K562 (cell line): Measurements from ENCODE around the gene PEDS1. TPM values are rescaled to one million over a fixed set of nuclear protein-coding genes. Genes with fewer than 3 reads are reported as not detected.

Experiments used
- FOXK1 ChIP-seq: sonication (generic); formaldehyde crosslinking; IDR thresholded peaks from 2 replicates; pipeline ENCODE4 v1.8.0; 2022; ENCODE audit warnings: missing genetic modification reagents, mild to moderate bottlenecking, borderline replicate concordance
- GATA2 ChIP-seq: sonication (generic); formaldehyde crosslinking; IDR thresholded peaks from 2 replicates; pipeline ENCODE4 v1.4.0; 2020; ENCODE audit warnings: mild to moderate bottlenecking, missing genetic modification reagents
- HDAC3 ChIP-seq: fragments of 450-650 bp; IDR thresholded peaks from 2 replicates; pipeline ENCODE4 v1.6.1; 2018; ENCODE audit warnings: borderline replicate concordance, mild to moderate bottlenecking, moderate library complexity; ENCODE audit not compliant: partially characterized antibody
- RCOR1 ChIP-seq, 2 experiments: IDR thresholded peaks; 2 replicates each; pipeline ENCODE4 v1.6.1; 2012; ENCODE audit warnings: low read depth in 2 of 2, low read length in 2 of 2, borderline replicate concordance in 1 of 2, improper control_type of control experiment in 1 of 2
- SMC3 ChIP-seq: conservative IDR thresholded peaks from 2 replicates; pipeline ENCODE4 v1.6.1; 2011; ENCODE audit warnings: low read depth, low read length, improper control_type of control experiment; ENCODE audit not compliant: insufficient read depth
- ZNF586 ChIP-seq: fragments of 450-650 bp; formaldehyde crosslinking; conservative IDR thresholded peaks from 2 replicates; pipeline ENCODE4 v1.4.0; 2020; ENCODE audit warnings: mild to moderate bottlenecking, moderate library complexity
- polyA plus RNA-seq, 8 experiments: library from polyadenylated mRNA; depleted of rRNA in 4 of 8; stranded (reverse) in 5 of 8; unstranded in 3 of 8; fragments of >200 nt; fragmentation: Nextera tagmentation in 2 of 8; fragmentation: Illumina TruSeq in 1 of 8; extraction: Ambion mirVana in 2 of 8; extraction: Trizol in 1 of 8; gene quantifications; 2 replicates each; pipeline versions ENCODE4 v1.2.1 to v1.2.3, GENCODE V29; 2011 to 2014; ENCODE audit warnings: inconsistent platforms in 1 of 8, missing spikeins in 1 of 8
- total RNA-seq, 7 experiments: library from RNA; depleted of rRNA in 6 of 7; stranded (reverse); fragments of >200 nt in 6 of 7; fragmentation: Illumina TruSeq in 2 of 7; extraction: Trizol in 2 of 7; gene quantifications; 2 replicates each; pipeline versions ENCODE4 v1.2.1 to v1.2.3, GENCODE V29; 2011 to 2021; ENCODE audit warnings: low replicate concordance in 1 of 7
- TF ChIP-seq, protein P1 (sequence below): sonication (generic); formaldehyde crosslinking; IDR thresholded peaks from 2 replicates; pipeline ENCODE4 v1.9.0; 2022; ENCODE audit warnings: mild to moderate bottlenecking, missing genetic modification reagents
- TF ChIP-seq, protein P2 (sequence below): fragments of 200-800 bp; sonication (Bioruptor generic); IDR thresholded peaks from 2 replicates; pipeline ENCODE4 v1.6.1; 2017; ENCODE audit warnings: missing genetic modification characterization, missing compliant biosample characterization

Gene PEDS1
- total and polyA plus RNA-seq, 9 of the 15 experiments (the other 6 are each of a cell fraction or from before 2014, with no cell fraction given): 2.9 to 38.5 (median 24.2) TPM

DNA sequence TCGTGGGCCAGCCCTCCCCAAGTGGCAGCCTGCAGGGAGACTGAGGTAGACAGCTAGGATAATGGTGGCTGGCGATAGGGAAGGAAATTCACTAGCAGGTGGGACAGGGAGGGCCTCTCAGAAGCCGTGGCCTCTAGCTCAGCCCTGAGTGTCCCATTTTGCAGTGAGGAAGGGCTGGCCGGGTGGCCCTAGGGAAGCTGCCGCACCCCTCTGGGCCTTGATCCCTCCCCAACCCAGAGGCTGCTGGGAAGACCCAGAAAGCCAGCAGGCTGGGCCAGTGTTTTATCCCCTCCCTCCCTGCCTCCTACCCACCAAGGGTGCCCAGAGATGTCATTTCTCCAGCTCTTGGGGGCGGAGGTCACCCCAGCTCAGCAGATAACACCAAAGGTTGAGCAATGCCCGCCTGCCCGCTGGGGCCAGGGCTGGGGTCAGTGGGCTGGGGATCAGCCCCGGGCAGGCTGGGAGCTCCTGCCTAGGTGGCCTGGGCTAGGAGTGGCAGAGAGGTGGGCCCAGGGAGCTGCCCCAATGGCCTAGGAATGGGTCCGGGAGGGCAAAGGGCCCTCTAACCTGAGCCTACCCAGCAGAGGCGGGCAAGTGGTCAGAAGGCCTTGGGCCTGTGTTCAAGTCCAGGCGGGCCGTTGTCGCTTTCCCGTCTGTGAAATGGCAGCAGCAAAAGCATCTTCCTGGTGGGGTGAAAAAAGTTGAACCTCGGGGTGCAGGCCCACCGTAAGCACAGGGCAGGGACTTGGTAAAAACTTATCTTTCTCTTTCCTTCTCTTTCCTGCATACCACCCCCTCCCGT is 35.6 kb upstream of the PEDS1 start (continued):
- TF ChIP-seq FOXK1 (CRISPR knock-in tag) (no peak), ZNF586 (CRISPR knock-in tag) (no peak), RCOR1 (IDR thresholded peaks at IDR 0.05; ENCODE audit: borderline replicate concordance in 1 of 2, low read depth in 2 of 2, low read length in 2 of 2) (no peak), SMC3 (no peak), HDAC3 (no peak), GATA2 (peak; percentile 10; the same call in 1 of the 2 replicates)
- TF ChIP-seq, protein P1, sequence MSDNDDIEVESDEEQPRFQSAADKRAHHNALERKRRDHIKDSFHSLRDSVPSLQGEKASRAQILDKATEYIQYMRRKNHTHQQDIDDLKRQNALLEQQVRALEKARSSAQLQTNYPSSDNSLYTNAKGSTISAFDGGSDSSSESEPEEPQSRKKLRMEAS (CRISPR knock-in tag): no peak
- TF ChIP-seq, protein P2, sequence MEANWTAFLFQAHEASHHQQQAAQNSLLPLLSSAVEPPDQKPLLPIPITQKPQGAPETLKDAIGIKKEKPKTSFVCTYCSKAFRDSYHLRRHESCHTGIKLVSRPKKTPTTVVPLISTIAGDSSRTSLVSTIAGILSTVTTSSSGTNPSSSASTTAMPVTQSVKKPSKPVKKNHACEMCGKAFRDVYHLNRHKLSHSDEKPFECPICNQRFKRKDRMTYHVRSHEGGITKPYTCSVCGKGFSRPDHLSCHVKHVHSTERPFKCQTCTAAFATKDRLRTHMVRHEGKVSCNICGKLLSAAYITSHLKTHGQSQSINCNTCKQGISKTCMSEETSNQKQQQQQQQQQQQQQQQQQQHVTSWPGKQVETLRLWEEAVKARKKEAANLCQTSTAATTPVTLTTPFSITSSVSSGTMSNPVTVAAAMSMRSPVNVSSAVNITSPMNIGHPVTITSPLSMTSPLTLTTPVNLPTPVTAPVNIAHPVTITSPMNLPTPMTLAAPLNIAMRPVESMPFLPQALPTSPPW (CRISPR knock-in tag): 0 out of 2 replicates have a peak, but pooled peaks have one; percentile 14
